Measurements from ENCODE around the gene ZNF492.

- TF ChIP-seq CTCF (IDR thresholded peaks at IDR 0.05) (no peak), POLR2A (IDR thresholded peaks at IDR 0.05) (no peak)
These were observed 10.3 kb upstream of the ZNF492 start for GRCh38 chr19:22623841-22624221.
